MM.1S (cell line): ENCODE results near the gene AFG1L.

Source experiments
- DNase-seq: peaks from one replicate; pipeline ENCODE4 v3.0.0-alpha.2; 2015
- H2AFZ ChIP-seq: fragments of 300-600 bp; sonication (generic); 2 replicates; pipeline ENCODE4 v1.6.0; 2016; ENCODE audit warnings: antibody characterized with exemption, low read length
- H3F3A ChIP-seq: fragments of 300-600 bp; sonication (generic); 2 replicates; pipeline ENCODE4 v1.6.1; 2016; ENCODE audit warnings: mild to moderate bottlenecking, antibody characterized with exemption, low read length, moderate library complexity, mixed read lengths; ENCODE audit not compliant: insufficient read depth
- H3K27ac ChIP-seq: fragments of 300-600 bp; sonication (generic); 2 replicates; pipeline ENCODE4 v1.5.1; 2016; ENCODE audit warnings: mild to moderate bottlenecking, low read length
- H3K27me3 ChIP-seq: fragments of 300-600 bp; sonication (generic); replicated peaks from 2 replicates; pipeline ENCODE4 v1.6.0; 2016; ENCODE audit warnings: low read length; ENCODE audit not compliant: insufficient read depth
- H3K36me3 ChIP-seq: fragments of 300-600 bp; sonication (generic); replicated peaks from 2 replicates; pipeline ENCODE4 v1.6.1; 2016; ENCODE audit warnings: mild to moderate bottlenecking, low read length, mixed read lengths; ENCODE audit not compliant: insufficient read depth
- H3K4me1 ChIP-seq: fragments of 300-600 bp; sonication (generic); 2 replicates; pipeline ENCODE4 v1.6.1; 2016; ENCODE audit warnings: low read length, mixed read lengths
- H3K4me2 ChIP-seq: fragments of 300-600 bp; sonication (generic); 2 replicates; pipeline ENCODE4 v1.6.0; 2016; ENCODE audit warnings: low read depth, low read length
- H3K4me3 ChIP-seq: fragments of 300-600 bp; sonication (generic); 2 replicates; pipeline ENCODE4 v1.5.1; 2016; ENCODE audit warnings: low read length, mixed read lengths
- H3K79me2 ChIP-seq: fragments of 300-600 bp; sonication (generic); 2 replicates; pipeline ENCODE4 v1.6.1; 2016; ENCODE audit warnings: mixed run types, low read length, mixed read lengths
- H3K9ac ChIP-seq: fragments of 300-600 bp; sonication (generic); 2 replicates; pipeline ENCODE4 v1.6.1; 2016; ENCODE audit warnings: low read length, mixed read lengths
- H3K9me2 ChIP-seq: fragments of 300-600 bp; sonication (generic); replicated peaks from 2 replicates; pipeline ENCODE4 v1.6.1; 2016; ENCODE audit warnings: mild to moderate bottlenecking, low read length, mixed read lengths; ENCODE audit not compliant: insufficient read depth
- H3K9me3 ChIP-seq: fragments of 300-600 bp; sonication (generic); replicated peaks from 2 replicates; pipeline ENCODE4 v1.6.1; 2016; ENCODE audit warnings: mild to moderate bottlenecking, low read length, mixed read lengths; ENCODE audit not compliant: insufficient read depth
- H4K20me1 ChIP-seq: fragments of 300-600 bp; sonication (generic); 2 replicates; pipeline ENCODE4 v1.6.1; 2016; ENCODE audit warnings: mild to moderate bottlenecking, low read length, moderate library complexity, mixed read lengths; ENCODE audit not compliant: insufficient read depth
- CTCF ChIP-seq: fragments of 300-600 bp; sonication (generic); IDR thresholded peaks from 2 replicates; pipeline ENCODE4 v1.5.1; 2016; ENCODE audit warnings: antibody characterized with exemption, low read length, mixed read lengths
- EZH2 ChIP-seq: fragments of 300-600 bp; sonication (generic); optimal IDR thresholded peaks from 2 replicates; pipeline ENCODE3; 2017; ENCODE audit warnings: low read depth, mild to moderate bottlenecking, antibody characterized with exemption, low read length, mixed read lengths
- EZH2phosphoT487 ChIP-seq: fragments of 300-600 bp; sonication (generic); IDR thresholded peaks from 2 replicates; pipeline ENCODE4 v1.6.1; 2018; ENCODE audit warnings: antibody characterized with exemption, low read length

Gene AFG1L

DNA sequence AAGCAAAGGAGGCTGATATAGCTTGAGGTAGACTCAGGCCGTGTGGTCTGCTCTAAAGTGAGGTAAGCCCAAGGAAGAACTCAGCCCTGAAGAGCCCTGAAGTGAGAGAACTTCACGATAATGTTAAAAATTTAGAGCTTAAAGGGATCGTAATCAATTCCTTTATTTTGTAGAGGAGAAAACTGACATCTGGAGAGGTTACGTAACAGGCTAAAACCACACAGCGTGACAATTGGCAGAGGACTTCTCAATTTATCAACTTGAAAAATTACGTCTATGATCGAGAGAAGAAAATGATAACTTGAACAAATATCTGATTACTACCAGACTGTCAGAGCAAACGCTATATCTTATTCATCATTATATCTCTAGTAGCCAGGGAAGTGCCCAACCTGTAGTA, 144.1 kb downstream of the AFG1L start:
- no peak overlapping the region for H3K27ac ChIP-seq
- no peak for TF ChIP-seq EZH2phosphoT487
- TF ChIP-seq CTCF: no peak
- no peak for TF ChIP-seq EZH2
- H3K27me3 ChIP-seq: no peaks in the 10 kb centered on the region
- no peaks in the 10 kb centered on the region for H4K20me1 ChIP-seq
- no peak overlapping the region for H2AFZ ChIP-seq
- no peaks in the 10 kb centered on the region for H3F3A ChIP-seq
- no peak for DNase-seq
- no peak overlapping the region for H3K9ac ChIP-seq
- no peak overlapping the region for H3K4me2 ChIP-seq
- no peak overlapping the region for H3K4me3 ChIP-seq
- H3K9me2 ChIP-seq: no peaks in the 10 kb centered on the region
- H3K36me3 ChIP-seq: no peaks in the 10 kb centered on the region
- H3K9me3 ChIP-seq: no peaks in the 10 kb centered on the region
- no peaks in the 10 kb centered on the region for H3K4me1 ChIP-seq
- no peaks in the 10 kb centered on the region for H3K79me2 ChIP-seq

- Histone ChIP-seq H2AFZ (no peak overlapping the region), H3K4me3 (no peak overlapping the region), H3K9me2 (no peaks in the 10 kb centered on the region), H3K4me2 (no peak overlapping the region), H3K36me3 (no peaks in the 10 kb centered on the region), H4K20me1 (no peaks in the 10 kb centered on the region), H3K27ac (no peak overlapping the region), H3K79me2 (no peaks in the 10 kb centered on the region), H3F3A (no peaks in the 10 kb centered on the region), H3K9me3 (no peaks in the 10 kb centered on the region), H3K27me3 (no peaks in the 10 kb centered on the region), H3K4me1 (no peaks in the 10 kb centered on the region), H3K9ac (no peak overlapping the region)
- no peak for TF ChIP-seq EZH2phosphoT487
- TF ChIP-seq EZH2: no peak
- TF ChIP-seq CTCF: no peak
- no peak for DNase-seq
These were observed 146.3 kb downstream of the AFG1L start for GRCh38 chr6:108441141-108441540.

DNA sequence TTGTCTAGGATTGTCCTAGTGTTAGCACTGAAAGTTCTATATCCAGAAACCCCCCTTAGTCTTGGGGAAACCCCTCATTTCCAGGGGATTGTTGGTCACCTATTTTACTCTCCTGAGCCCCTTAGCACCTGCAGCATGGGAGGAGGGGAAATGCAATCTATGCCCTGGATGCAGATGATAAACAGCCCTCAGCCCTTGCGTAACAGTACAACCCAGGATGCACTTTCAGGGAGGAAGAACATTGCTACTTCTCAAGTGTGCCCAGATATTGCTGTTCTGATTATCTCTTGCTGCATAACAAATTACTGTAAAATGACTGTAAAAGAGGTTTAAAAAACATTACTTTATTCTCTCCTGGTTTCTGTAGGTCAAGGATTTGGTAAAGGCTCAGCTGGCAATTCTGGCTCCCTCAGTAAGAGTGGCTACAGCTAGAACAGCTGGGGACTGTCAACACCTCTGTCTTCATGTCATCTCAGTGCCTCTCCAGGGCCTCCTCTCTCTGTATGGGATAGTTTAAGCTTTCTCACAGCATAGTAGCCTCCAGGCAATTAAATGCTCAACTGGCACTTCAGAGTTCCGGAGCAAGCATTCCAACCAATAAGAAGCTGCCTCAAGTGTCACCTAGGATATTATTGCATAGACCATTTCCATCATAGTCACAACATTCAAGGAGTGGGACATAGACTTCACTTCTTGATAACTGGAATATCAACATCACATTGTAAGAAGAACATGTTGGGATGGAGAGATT, 148.1 kb downstream of the AFG1L start:
- Histone ChIP-seq H3K27ac (no peak overlapping the region), H3K9me2 (no peaks in the 10 kb centered on the region), H3K4me2 (no peak overlapping the region), H3F3A (no peaks in the 10 kb centered on the region), H3K4me1 (no peaks in the 10 kb centered on the region), H3K36me3 (no peaks in the 10 kb centered on the region), H3K9me3 (no peaks in the 10 kb centered on the region), H2AFZ (no peak overlapping the region), H4K20me1 (no peaks in the 10 kb centered on the region), H3K27me3 (no peaks in the 10 kb centered on the region), H3K79me2 (no peaks in the 10 kb centered on the region), H3K9ac (no peak overlapping the region), H3K4me3 (no peak overlapping the region)
- DNase-seq: no peak
- TF ChIP-seq EZH2phosphoT487 (no peak), EZH2 (no peak), CTCF (no peak)
